Liver (tissue), 3 donors: ENCODE measurements around the gene TP73.

ENCODE experiments used
- FOXA1 ChIP-seq: IDR thresholded peaks from 2 replicates; pipeline ENCODE4 v1.6.1; 2016; ENCODE audit warnings: antibody characterized with exemption
- GABPA ChIP-seq, 2 donors: IDR thresholded peaks in 1 of 2; conservative IDR thresholded peaks in 1 of 2; 2 replicates each; pipeline ENCODE4 v1.6.1; 2016; ENCODE audit warnings: antibody characterized with exemption in 2 of 2, mild to moderate bottlenecking in 1 of 2, moderate library complexity in 1 of 2
- HNF4G ChIP-seq: IDR thresholded peaks from 2 replicates; pipeline ENCODE4 v1.6.1; 2016; ENCODE audit warnings: antibody characterized with exemption
- JUND ChIP-seq, 2 donors: IDR thresholded peaks; 2 replicates each; pipeline ENCODE4 v1.6.1; 2016; ENCODE audit warnings: antibody characterized with exemption in 2 of 2
- RAD21 ChIP-seq, 2 donors: IDR thresholded peaks; 2 replicates each; pipeline ENCODE4 v1.6.1; 2016; ENCODE audit warnings: antibody characterized with exemption in 2 of 2, mild to moderate bottlenecking in 2 of 2
- TAF1 ChIP-seq: conservative IDR thresholded peaks from 2 replicates; pipeline ENCODE4 v1.6.1; 2016; ENCODE audit warnings: antibody characterized with exemption, mild to moderate bottlenecking
- TF ChIP-seq, protein P1 (sequence below): IDR thresholded peaks from 2 replicates; pipeline ENCODE4 v1.6.1; 2016; ENCODE audit warnings: antibody characterized with exemption, mild to moderate bottlenecking
- TF ChIP-seq, protein P2 (sequence below): fragments of 150-350 bp; IDR thresholded peaks from 2 replicates; pipeline ENCODE4 v1.5.1; 2017; ENCODE audit warnings: improper control_type of control experiment, low read depth, low read length; ENCODE audit not compliant: missing input control
- TF ChIP-seq, protein P3 (sequence below): IDR thresholded peaks from 2 replicates; pipeline ENCODE4 v1.6.1; 2016; ENCODE audit warnings: antibody characterized with exemption
- donor health status: healthy.
- donor health status: healthy.

DNA sequence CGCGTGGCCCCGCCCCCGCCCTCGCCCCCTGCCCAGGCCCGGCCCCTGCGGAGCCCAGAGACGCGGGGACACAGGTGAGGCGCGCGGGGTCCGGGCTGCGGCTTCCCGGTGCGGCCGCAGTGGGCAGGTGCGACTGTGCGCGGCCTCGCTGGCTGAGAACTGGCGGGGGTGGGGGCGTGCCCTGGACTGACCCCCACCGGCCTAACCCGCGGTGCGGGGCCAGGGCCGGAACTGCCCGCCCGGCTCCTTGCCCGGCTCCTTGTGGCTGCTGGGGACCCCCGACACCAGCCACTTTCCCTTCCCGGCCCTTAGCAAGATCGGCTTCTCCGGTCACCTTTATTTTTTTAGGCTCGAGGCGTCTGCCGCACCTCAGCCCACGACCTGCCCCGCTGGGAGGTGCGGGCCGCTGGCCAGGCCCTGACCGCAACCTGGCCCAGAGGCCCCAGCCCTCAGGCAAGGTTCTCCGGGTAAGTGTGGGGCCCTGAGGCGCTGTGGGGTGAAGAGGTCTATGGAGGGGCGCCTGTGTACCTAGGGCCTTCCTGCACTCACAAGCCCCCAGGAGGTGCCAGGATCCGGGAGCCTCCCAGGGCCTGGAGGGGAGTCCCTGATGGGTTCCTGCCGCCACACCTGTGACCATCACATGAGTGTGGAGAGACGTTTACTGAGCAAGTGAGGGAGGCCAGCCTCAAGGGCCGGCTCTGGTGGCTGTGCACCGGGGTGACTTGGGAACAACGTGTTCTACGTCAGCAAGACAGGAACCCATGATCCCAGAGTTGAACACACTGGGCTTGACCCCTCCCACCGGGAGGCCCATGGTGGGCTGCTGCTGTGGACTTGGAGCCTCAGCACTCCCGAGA lies 120.6 kb downstream of the TP73 start, which contains the start of gene SMIM1:
- TF ChIP-seq, protein P1, sequence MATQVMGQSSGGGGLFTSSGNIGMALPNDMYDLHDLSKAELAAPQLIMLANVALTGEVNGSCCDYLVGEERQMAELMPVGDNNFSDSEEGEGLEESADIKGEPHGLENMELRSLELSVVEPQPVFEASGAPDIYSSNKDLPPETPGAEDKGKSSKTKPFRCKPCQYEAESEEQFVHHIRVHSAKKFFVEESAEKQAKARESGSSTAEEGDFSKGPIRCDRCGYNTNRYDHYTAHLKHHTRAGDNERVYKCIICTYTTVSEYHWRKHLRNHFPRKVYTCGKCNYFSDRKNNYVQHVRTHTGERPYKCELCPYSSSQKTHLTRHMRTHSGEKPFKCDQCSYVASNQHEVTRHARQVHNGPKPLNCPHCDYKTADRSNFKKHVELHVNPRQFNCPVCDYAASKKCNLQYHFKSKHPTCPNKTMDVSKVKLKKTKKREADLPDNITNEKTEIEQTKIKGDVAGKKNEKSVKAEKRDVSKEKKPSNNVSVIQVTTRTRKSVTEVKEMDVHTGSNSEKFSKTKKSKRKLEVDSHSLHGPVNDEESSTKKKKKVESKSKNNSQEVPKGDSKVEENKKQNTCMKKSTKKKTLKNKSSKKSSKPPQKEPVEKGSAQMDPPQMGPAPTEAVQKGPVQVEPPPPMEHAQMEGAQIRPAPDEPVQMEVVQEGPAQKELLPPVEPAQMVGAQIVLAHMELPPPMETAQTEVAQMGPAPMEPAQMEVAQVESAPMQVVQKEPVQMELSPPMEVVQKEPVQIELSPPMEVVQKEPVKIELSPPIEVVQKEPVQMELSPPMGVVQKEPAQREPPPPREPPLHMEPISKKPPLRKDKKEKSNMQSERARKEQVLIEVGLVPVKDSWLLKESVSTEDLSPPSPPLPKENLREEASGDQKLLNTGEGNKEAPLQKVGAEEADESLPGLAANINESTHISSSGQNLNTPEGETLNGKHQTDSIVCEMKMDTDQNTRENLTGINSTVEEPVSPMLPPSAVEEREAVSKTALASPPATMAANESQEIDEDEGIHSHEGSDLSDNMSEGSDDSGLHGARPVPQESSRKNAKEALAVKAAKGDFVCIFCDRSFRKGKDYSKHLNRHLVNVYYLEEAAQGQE = no peak
- TF ChIP-seq, protein P2, sequence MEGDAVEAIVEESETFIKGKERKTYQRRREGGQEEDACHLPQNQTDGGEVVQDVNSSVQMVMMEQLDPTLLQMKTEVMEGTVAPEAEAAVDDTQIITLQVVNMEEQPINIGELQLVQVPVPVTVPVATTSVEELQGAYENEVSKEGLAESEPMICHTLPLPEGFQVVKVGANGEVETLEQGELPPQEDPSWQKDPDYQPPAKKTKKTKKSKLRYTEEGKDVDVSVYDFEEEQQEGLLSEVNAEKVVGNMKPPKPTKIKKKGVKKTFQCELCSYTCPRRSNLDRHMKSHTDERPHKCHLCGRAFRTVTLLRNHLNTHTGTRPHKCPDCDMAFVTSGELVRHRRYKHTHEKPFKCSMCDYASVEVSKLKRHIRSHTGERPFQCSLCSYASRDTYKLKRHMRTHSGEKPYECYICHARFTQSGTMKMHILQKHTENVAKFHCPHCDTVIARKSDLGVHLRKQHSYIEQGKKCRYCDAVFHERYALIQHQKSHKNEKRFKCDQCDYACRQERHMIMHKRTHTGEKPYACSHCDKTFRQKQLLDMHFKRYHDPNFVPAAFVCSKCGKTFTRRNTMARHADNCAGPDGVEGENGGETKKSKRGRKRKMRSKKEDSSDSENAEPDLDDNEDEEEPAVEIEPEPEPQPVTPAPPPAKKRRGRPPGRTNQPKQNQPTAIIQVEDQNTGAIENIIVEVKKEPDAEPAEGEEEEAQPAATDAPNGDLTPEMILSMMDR = no peak
- TF ChIP-seq JUND (IDR thresholded peaks at IDR 0.05) = no peak
- TF ChIP-seq GABPA (IDR thresholded peaks at IDR 0.05 in 1 of 2, conservative IDR thresholded peaks at IDR 0.05 in 1 of 2) = no peak
- TF ChIP-seq HNF4G = no peak
- no peak for TF ChIP-seq FOXA1
- no peak for TF ChIP-seq TAF1
- TF ChIP-seq, protein P3, sequence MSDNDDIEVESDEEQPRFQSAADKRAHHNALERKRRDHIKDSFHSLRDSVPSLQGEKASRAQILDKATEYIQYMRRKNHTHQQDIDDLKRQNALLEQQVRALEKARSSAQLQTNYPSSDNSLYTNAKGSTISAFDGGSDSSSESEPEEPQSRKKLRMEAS = no peak
- TF ChIP-seq RAD21 (IDR thresholded peaks at IDR 0.05) = no peak
